ENCODE measurements around the gene RBM33. TPM values are rescaled to one million over a fixed set of nuclear protein-coding genes. Genes with fewer than 3 reads are reported as not detected.

Gene RBM33
- polyA plus RNA-seq, 3 donors: 15.0 to 27.7 (median 22.2) TPM

GRCh38 chr7:155729847-155730246 lies 85.4 kb downstream of the RBM33 start:
- Histone ChIP-seq H4K20me1 (ENCODE audit: insufficient read depth, low read length) (peaks cover 99% of the 10 kb centered on the region), H3K79me2 (ENCODE audit: insufficient read depth, low read length) (peaks cover 60% of the 10 kb centered on the region), H3K4me1 (ENCODE audit: control insufficient read depth in 1 of 2, insufficient read depth in 2 of 2, low read length in 2 of 2) (peaks cover 5% of the 10 kb centered on the region in 2 donors), H3K4me2 (replicated peaks; ENCODE audit: extremely low read depth, low read length, poor library complexity, severe bottlenecking) (no peak overlapping the region), H2AFZ (ENCODE audit: insufficient read depth, low read depth, low read length, poor library complexity, severe bottlenecking) (no peak overlapping the region), H3K9me3 (replicated peaks in 1 of 2; ENCODE audit: control insufficient read depth in 1 of 2, insufficient read depth in 1 of 2, low read length in 2 of 2) (no peaks in the 10 kb centered on the region), H3K27ac (ENCODE audit: low read depth in 1 of 2, low read length in 2 of 2) (peak overlapping the region in 1 of 2 donors; percentile 24), H3K4me3 (replicated peaks in 1 of 3; ENCODE audit: low read depth in 2 of 3, low read length in 3 of 3) (no peak overlapping the region), H3K27me3 (ENCODE audit: control insufficient read depth in 2 of 2, insufficient read depth in 2 of 2, low read length in 2 of 2) (no peaks in the 10 kb centered on the region), H3K36me3 (replicated peaks in 1 of 2; ENCODE audit: control insufficient read depth in 1 of 2, insufficient read depth in 2 of 2, low read length in 2 of 2) (peaks cover 60 to 93% of the 10 kb centered on the region in 2 donors), H3K9ac (ENCODE audit: insufficient read depth, low read length, poor library complexity, severe bottlenecking) (no peak overlapping the region)
- no peak for DNase-seq
- Mint-ChIP-seq H3K4me3 (no peak overlapping the region), H3K27ac (peak overlapping the region in 2 of 7 donors; percentile 31 to 54), H3K36me3 (peaks cover 69 to 86% of the 10 kb centered on the region in 2 donors), H3K27me3 (ENCODE audit: low read depth in 3 of 3) (no peaks in the 10 kb centered on the region), H3K4me1 (peaks cover 20% of the 10 kb centered on the region), H3K9me3 (no peaks in the 10 kb centered on the region)
- 57% methylated on average over 2 of the region's 6 CpGs for WGBS (ENCODE audit: insufficient coverage)
- intact Hi-C loops (cut with micrococcal nuclease): loop anchor here in 1 of 2 donors (10.0 kb wide), 1 partner anchor 805 kb away; no protein-coding TSS in a partner anchor
- TF ChIP-seq CTCF (IDR thresholded peaks at IDR 0.05): no peak

GRCh38 chr7:155731380-155731779 lies 86.9 kb downstream of the RBM33 start:
- no peaks in the 10 kb centered on the region for H3K9me3 Mint-ChIP-seq
- H3K27ac Mint-ChIP-seq: peak overlapping the region in 2 of 7 donors; percentile 1 to 77
- Histone ChIP-seq H3K4me3 (replicated peaks in 1 of 3; ENCODE audit: low read depth in 2 of 3, low read length in 3 of 3) (no peak overlapping the region), H3K4me1 (ENCODE audit: control insufficient read depth in 1 of 2, insufficient read depth in 2 of 2, low read length in 2 of 2) (no peaks in the 10 kb centered on the region), H3K79me2 (ENCODE audit: insufficient read depth, low read length) (peaks cover 47% of the 10 kb centered on the region), H3K4me2 (replicated peaks; ENCODE audit: extremely low read depth, low read length, poor library complexity, severe bottlenecking) (no peak overlapping the region), H3K27ac (ENCODE audit: low read depth in 1 of 2, low read length in 2 of 2) (no peak overlapping the region), H3K9me3 (replicated peaks in 1 of 2; ENCODE audit: control insufficient read depth in 1 of 2, insufficient read depth in 1 of 2, low read length in 2 of 2) (no peaks in the 10 kb centered on the region), H4K20me1 (ENCODE audit: insufficient read depth, low read length) (peaks cover 99% of the 10 kb centered on the region), H2AFZ (ENCODE audit: insufficient read depth, low read depth, low read length, poor library complexity, severe bottlenecking) (no peak overlapping the region), H3K36me3 (replicated peaks in 1 of 2; ENCODE audit: control insufficient read depth in 1 of 2, insufficient read depth in 2 of 2, low read length in 2 of 2) (peaks cover 63 to 98% of the 10 kb centered on the region in 2 donors), H3K9ac (ENCODE audit: insufficient read depth, low read length, poor library complexity, severe bottlenecking) (no peak overlapping the region), H3K27me3 (ENCODE audit: control insufficient read depth in 2 of 2, insufficient read depth in 2 of 2, low read length in 2 of 2) (no peaks in the 10 kb centered on the region)
- peaks cover 74 to 84% of the 10 kb centered on the region in 2 donors for H3K36me3 Mint-ChIP-seq
- peaks cover 11% of the 10 kb centered on the region for H3K4me1 Mint-ChIP-seq
- H3K27me3 Mint-ChIP-seq (ENCODE audit: low read depth in 3 of 3): no peaks in the 10 kb centered on the region
- no peak for TF ChIP-seq CTCF (IDR thresholded peaks at IDR 0.05)
- WGBS (ENCODE audit: insufficient coverage): 100% methylated on average over 1 of the region's 3 CpGs
- intact Hi-C loops (cut with micrococcal nuclease): loop anchor here in 1 of 2 donors (10.0 kb wide), 1 partner anchor 807 kb away; no protein-coding TSS in a partner anchor
- no peak overlapping the region for H3K4me3 Mint-ChIP-seq
- DNase-seq: no peak
